ENCODE data around the gene MFNG.

The MFNG gene

GRCh38 chr22:37492428-37493344, 6.5 kb upstream of the MFNG start:
- Mint-ChIP-seq H3K36me3 (no peaks in the 10 kb centered on the region), H3K27me3 (no peaks in the 10 kb centered on the region), H3K4me1 (ENCODE audit: low read depth) (peaks cover 32% of the 10 kb centered on the region), H3K9me3 (ENCODE audit: low read depth) (no peaks in the 10 kb centered on the region), H3K27ac (no peak overlapping the region), H3K4me3 (no peak overlapping the region)

GRCh38 chr22:37491559-37492427, 5.6 kb upstream of the MFNG start:
- Mint-ChIP-seq H3K36me3 (no peaks in the 10 kb centered on the region), H3K4me3 (no peak overlapping the region), H3K27ac (no peak overlapping the region), H3K4me1 (ENCODE audit: low read depth) (peaks cover 41% of the 10 kb centered on the region), H3K27me3 (no peaks in the 10 kb centered on the region), H3K9me3 (ENCODE audit: low read depth) (no peaks in the 10 kb centered on the region)

GRCh38 chr22:37491106-37491505, 4.9 kb upstream of the MFNG start:
- Mint-ChIP-seq H3K9me3 (ENCODE audit: low read depth) (no peaks in the 10 kb centered on the region), H3K27me3 (no peaks in the 10 kb centered on the region), H3K4me3 (no peak overlapping the region), H3K27ac (no peak overlapping the region), H3K36me3 (no peaks in the 10 kb centered on the region), H3K4me1 (ENCODE audit: low read depth) (peaks cover 46% of the 10 kb centered on the region)

- Mint-ChIP-seq H3K27me3 (no peaks in the 10 kb centered on the region), H3K4me1 (ENCODE audit: low read depth) (peaks cover 46% of the 10 kb centered on the region), H3K4me3 (no peak overlapping the region), H3K36me3 (no peaks in the 10 kb centered on the region), H3K27ac (peak overlapping the region; percentile 76), H3K9me3 (ENCODE audit: low read depth) (no peaks in the 10 kb centered on the region)
Observed at GRCh38 chr22:37489983-37490382, 3.8 kb upstream of the MFNG start.

- no peaks in the 10 kb centered on the region for H3K36me3 Mint-ChIP-seq
- H3K27ac Mint-ChIP-seq = peak overlapping the region; percentile 22
- peaks cover 46% of the 10 kb centered on the region for H3K4me1 Mint-ChIP-seq (ENCODE audit: low read depth)
- H3K9me3 Mint-ChIP-seq (ENCODE audit: low read depth) = no peaks in the 10 kb centered on the region
- no peaks in the 10 kb centered on the region for H3K27me3 Mint-ChIP-seq
- peak overlapping the region; percentile 22 for H3K4me3 Mint-ChIP-seq
Observed at GRCh38 chr22:37488337-37489135, 2.4 kb upstream of the MFNG start.

GRCh38 chr22:37487571-37487970, 1.4 kb upstream of the MFNG start:
- Mint-ChIP-seq H3K27ac (peak overlapping the region; percentile 83), H3K4me3 (peak overlapping the region; percentile 91), H3K9me3 (ENCODE audit: low read depth) (no peaks in the 10 kb centered on the region), H3K27me3 (no peaks in the 10 kb centered on the region), H3K36me3 (peaks cover 3% of the 10 kb centered on the region), H3K4me1 (ENCODE audit: low read depth) (peaks cover 47% of the 10 kb centered on the region)

- Mint-ChIP-seq H3K27me3 (no peaks in the 10 kb centered on the region), H3K4me3 (peak overlapping the region; percentile 91), H3K27ac (peak overlapping the region; percentile 83), H3K9me3 (ENCODE audit: low read depth) (no peaks in the 10 kb centered on the region), H3K36me3 (peaks cover 3% of the 10 kb centered on the region), H3K4me1 (ENCODE audit: low read depth) (peaks cover 52% of the 10 kb centered on the region)
Observed at GRCh38 chr22:37487129-37487528, 945 bp upstream of the MFNG start.

GRCh38 chr22:37485395-37486223, 575 bp downstream of the MFNG start:
- Mint-ChIP-seq H3K4me3 (peak overlapping the region; percentile 91), H3K9me3 (ENCODE audit: low read depth) (no peaks in the 10 kb centered on the region), H3K27me3 (no peaks in the 10 kb centered on the region), H3K27ac (peak overlapping the region; percentile 92), H3K36me3 (peaks cover 3% of the 10 kb centered on the region), H3K4me1 (ENCODE audit: low read depth) (peaks cover 63% of the 10 kb centered on the region)

GRCh38 chr22:37484480-37485394, 1.4 kb downstream of the MFNG start:
- H3K4me3 Mint-ChIP-seq = peak overlapping the region; percentile 91
- no peaks in the 10 kb centered on the region for H3K9me3 Mint-ChIP-seq (ENCODE audit: low read depth)
- H3K27ac Mint-ChIP-seq = peak overlapping the region; percentile 92
- peaks cover 3% of the 10 kb centered on the region for H3K36me3 Mint-ChIP-seq
- peaks cover 56% of the 10 kb centered on the region for H3K4me1 Mint-ChIP-seq (ENCODE audit: low read depth)
- H3K27me3 Mint-ChIP-seq = no peaks in the 10 kb centered on the region

- peaks cover 3% of the 10 kb centered on the region for H3K36me3 Mint-ChIP-seq
- peaks cover 46% of the 10 kb centered on the region for H3K4me1 Mint-ChIP-seq (ENCODE audit: low read depth)
- H3K27me3 Mint-ChIP-seq = no peaks in the 10 kb centered on the region
- peak overlapping the region; percentile 93 for H3K27ac Mint-ChIP-seq
- H3K9me3 Mint-ChIP-seq (ENCODE audit: low read depth) = no peaks in the 10 kb centered on the region
- H3K4me3 Mint-ChIP-seq = peak overlapping the region; percentile 91
Observed at GRCh38 chr22:37483050-37483449, 3.1 kb downstream of the MFNG start.

- peaks cover 3% of the 10 kb centered on the region for H3K36me3 Mint-ChIP-seq
- peak overlapping the region; percentile 93 for H3K27ac Mint-ChIP-seq
- H3K9me3 Mint-ChIP-seq (ENCODE audit: low read depth) = no peaks in the 10 kb centered on the region
- H3K27me3 Mint-ChIP-seq = no peaks in the 10 kb centered on the region
- peaks cover 39% of the 10 kb centered on the region for H3K4me1 Mint-ChIP-seq (ENCODE audit: low read depth)
- H3K4me3 Mint-ChIP-seq = peak overlapping the region; percentile 91
Observed at GRCh38 chr22:37482244-37482643, 3.9 kb downstream of the MFNG start.

- no peaks in the 10 kb centered on the region for H3K9me3 Mint-ChIP-seq (ENCODE audit: low read depth)
- peaks cover 31% of the 10 kb centered on the region for H3K4me1 Mint-ChIP-seq (ENCODE audit: low read depth)
- H3K4me3 Mint-ChIP-seq = peak overlapping the region; percentile 91
- peak overlapping the region; percentile 93 for H3K27ac Mint-ChIP-seq
- H3K36me3 Mint-ChIP-seq = peaks cover 3% of the 10 kb centered on the region
- H3K27me3 Mint-ChIP-seq = no peaks in the 10 kb centered on the region
Observed at GRCh38 chr22:37481347-37481907, 4.8 kb downstream of the MFNG start.
